Measurements from ENCODE around the gene SYNPR. TPM values are rescaled to one million over a fixed set of nuclear protein-coding genes. Genes with fewer than 3 reads are reported as not detected.

The SYNPR gene
- total and polyA plus RNA-seq, 2 donors from 2014 or later: not detected

DNA sequence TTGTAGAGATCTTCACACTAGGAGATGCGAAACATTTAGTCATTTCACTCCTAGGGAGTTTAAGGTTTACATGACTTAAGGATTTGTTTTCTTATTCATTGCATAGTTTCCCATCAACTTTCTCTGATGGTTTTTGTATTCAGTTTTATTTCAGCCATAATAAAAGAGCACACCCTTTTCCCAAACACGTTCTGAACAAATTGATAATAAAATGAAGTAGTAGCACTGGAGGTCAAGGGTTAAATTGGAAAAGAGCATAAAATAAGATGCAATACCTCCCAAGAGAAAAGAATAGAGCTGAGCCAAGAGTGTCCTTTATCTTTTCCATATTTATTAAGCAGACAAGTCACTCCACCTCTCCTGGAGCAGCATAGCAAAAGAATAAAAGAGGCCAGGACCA is 104.9 kb downstream of the SYNPR start:
- no peaks in the 10 kb centered on the region for H3K4me1 ChIP-seq (ENCODE audit: control insufficient read depth in 2 of 3, insufficient read depth in 2 of 3, low read depth in 1 of 3, low read length in 3 of 3)
- no peak overlapping the region for H3K9ac ChIP-seq (ENCODE audit: low read length in 3 of 3)
- TF ChIP-seq, protein P1, sequence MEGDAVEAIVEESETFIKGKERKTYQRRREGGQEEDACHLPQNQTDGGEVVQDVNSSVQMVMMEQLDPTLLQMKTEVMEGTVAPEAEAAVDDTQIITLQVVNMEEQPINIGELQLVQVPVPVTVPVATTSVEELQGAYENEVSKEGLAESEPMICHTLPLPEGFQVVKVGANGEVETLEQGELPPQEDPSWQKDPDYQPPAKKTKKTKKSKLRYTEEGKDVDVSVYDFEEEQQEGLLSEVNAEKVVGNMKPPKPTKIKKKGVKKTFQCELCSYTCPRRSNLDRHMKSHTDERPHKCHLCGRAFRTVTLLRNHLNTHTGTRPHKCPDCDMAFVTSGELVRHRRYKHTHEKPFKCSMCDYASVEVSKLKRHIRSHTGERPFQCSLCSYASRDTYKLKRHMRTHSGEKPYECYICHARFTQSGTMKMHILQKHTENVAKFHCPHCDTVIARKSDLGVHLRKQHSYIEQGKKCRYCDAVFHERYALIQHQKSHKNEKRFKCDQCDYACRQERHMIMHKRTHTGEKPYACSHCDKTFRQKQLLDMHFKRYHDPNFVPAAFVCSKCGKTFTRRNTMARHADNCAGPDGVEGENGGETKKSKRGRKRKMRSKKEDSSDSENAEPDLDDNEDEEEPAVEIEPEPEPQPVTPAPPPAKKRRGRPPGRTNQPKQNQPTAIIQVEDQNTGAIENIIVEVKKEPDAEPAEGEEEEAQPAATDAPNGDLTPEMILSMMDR (IDR thresholded peaks at IDR 0.05; ENCODE audit: borderline replicate concordance, extremely low read depth, insufficient read depth): no peak
- H3K27ac ChIP-seq (ENCODE audit: low read depth in 2 of 2, low read length in 2 of 2): no peak overlapping the region
- FAIRE-seq: no peak
- DNase-seq: no peak
- H3K36me3 ChIP-seq (ENCODE audit: control insufficient read depth in 2 of 3, insufficient read depth in 3 of 3, low read length in 3 of 3): no peaks in the 10 kb centered on the region
- no peaks in the 10 kb centered on the region for H3K27me3 ChIP-seq (ENCODE audit: control insufficient read depth, insufficient read depth, low read length)
- no peak overlapping the region for H3K4me3 ChIP-seq (ENCODE audit: low read length in 3 of 3)
- no peaks in the 10 kb centered on the region for H3K9me3 ChIP-seq (ENCODE audit: control insufficient read depth in 2 of 3, insufficient read depth in 1 of 3, low read length in 3 of 3)
- intact Hi-C loops (cut with DNase I): no loop called here

DNA sequence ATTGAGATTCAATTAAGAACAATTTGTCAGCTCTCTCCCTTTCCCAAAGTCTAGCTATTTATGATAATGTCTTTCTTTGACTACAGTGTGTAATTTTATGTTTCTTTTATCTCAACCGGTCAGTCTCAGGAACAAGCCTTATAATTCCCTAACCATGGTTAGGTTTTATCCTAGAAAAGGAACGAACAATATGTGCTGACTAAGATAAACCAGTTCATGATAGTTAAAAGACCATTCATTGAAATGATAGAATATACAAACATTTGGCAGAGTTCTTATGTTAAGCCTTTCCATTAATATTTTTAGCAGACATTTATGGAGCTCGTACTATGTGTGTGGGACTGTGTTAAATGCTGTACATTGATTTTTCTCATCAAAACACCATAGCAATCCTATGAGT is 106.3 kb downstream of the SYNPR start:
- Histone ChIP-seq H3K27me3 (ENCODE audit: control insufficient read depth, insufficient read depth, low read length) (no peaks in the 10 kb centered on the region), H3K36me3 (ENCODE audit: control insufficient read depth in 2 of 3, insufficient read depth in 3 of 3, low read length in 3 of 3) (no peaks in the 10 kb centered on the region), H3K9ac (ENCODE audit: low read length in 3 of 3) (no peak overlapping the region), H3K4me3 (ENCODE audit: low read length in 3 of 3) (no peak overlapping the region), H3K4me1 (ENCODE audit: control insufficient read depth in 2 of 3, insufficient read depth in 2 of 3, low read depth in 1 of 3, low read length in 3 of 3) (no peaks in the 10 kb centered on the region), H3K27ac (ENCODE audit: low read depth in 2 of 2, low read length in 2 of 2) (no peak overlapping the region), H3K9me3 (ENCODE audit: control insufficient read depth in 2 of 3, insufficient read depth in 1 of 3, low read length in 3 of 3) (no peaks in the 10 kb centered on the region)
- FAIRE-seq (no peak), DNase-seq (no peak)
- TF ChIP-seq, protein P1 (IDR thresholded peaks at IDR 0.05; ENCODE audit: borderline replicate concordance, extremely low read depth, insufficient read depth): no peak
- intact Hi-C loops (cut with DNase I): no loop called here

DNA sequence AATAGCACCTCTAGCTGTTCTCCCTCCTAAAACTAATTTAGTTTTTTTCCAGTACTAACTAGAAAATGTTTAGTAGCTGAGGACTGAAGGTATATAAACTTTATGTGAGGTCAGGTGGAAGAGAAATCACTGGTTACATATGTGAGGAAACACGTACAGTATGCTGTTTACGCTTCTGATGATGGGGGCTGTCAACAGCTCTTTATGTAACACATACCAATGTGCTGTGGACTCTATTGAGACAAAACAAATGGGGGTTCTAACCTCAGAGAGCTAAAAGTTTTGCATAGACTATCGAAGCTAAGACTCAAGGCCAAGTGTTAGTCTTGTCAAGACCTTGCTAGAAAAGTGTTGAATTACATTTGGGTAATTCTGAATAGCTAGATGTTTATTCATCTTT is 107.5 kb downstream of the SYNPR start:
- Histone ChIP-seq H3K36me3 (ENCODE audit: control insufficient read depth in 2 of 3, insufficient read depth in 3 of 3, low read length in 3 of 3) (no peaks in the 10 kb centered on the region), H3K27ac (ENCODE audit: low read depth in 2 of 2, low read length in 2 of 2) (no peak overlapping the region), H3K4me1 (ENCODE audit: control insufficient read depth in 2 of 3, insufficient read depth in 2 of 3, low read depth in 1 of 3, low read length in 3 of 3) (no peaks in the 10 kb centered on the region), H3K9me3 (ENCODE audit: control insufficient read depth in 2 of 3, insufficient read depth in 1 of 3, low read length in 3 of 3) (no peaks in the 10 kb centered on the region), H3K9ac (ENCODE audit: low read length in 3 of 3) (no peak overlapping the region), H3K4me3 (ENCODE audit: low read length in 3 of 3) (no peak overlapping the region), H3K27me3 (ENCODE audit: control insufficient read depth, insufficient read depth, low read length) (no peaks in the 10 kb centered on the region)
- no peak for FAIRE-seq
- intact Hi-C loops (cut with DNase I): no loop called here
- TF ChIP-seq, protein P1 (IDR thresholded peaks at IDR 0.05; ENCODE audit: borderline replicate concordance, extremely low read depth, insufficient read depth): no peak
- DNase-seq: no peak

DNA sequence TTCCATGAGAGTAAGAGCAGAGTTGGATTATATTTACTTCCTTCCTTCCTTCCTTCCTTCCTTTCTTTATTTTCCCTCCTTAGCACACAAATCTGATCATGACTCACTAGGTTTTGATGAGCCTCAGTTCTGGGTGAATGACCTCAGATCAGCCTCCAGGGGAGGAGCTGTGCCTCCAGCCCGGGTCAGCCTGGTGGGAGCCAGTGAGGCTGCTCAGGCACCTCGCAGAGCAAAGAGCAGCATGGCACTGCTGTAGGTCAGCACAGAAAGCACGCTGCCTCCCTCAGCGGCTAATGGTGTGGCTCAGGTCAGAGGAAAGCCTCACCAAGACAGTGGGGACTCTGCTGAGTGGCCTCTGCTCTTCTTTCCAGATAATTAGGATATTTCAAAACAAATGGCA is 108.5 kb downstream of the SYNPR start:
- DNase-seq: no peak
- no peak overlapping the region for H3K4me3 ChIP-seq (ENCODE audit: low read length in 3 of 3)
- no peaks in the 10 kb centered on the region for H3K27me3 ChIP-seq (ENCODE audit: control insufficient read depth, insufficient read depth, low read length)
- no peaks in the 10 kb centered on the region for H3K9me3 ChIP-seq (ENCODE audit: control insufficient read depth in 2 of 3, insufficient read depth in 1 of 3, low read length in 3 of 3)
- TF ChIP-seq, protein P1 (IDR thresholded peaks at IDR 0.05; ENCODE audit: borderline replicate concordance, extremely low read depth, insufficient read depth): no peak
- no peak overlapping the region for H3K9ac ChIP-seq (ENCODE audit: low read length in 3 of 3)
- H3K4me1 ChIP-seq (ENCODE audit: control insufficient read depth in 2 of 3, insufficient read depth in 2 of 3, low read depth in 1 of 3, low read length in 3 of 3): no peaks in the 10 kb centered on the region
- intact Hi-C loops (cut with DNase I): no loop called here
- no peaks in the 10 kb centered on the region for H3K36me3 ChIP-seq (ENCODE audit: control insufficient read depth in 2 of 3, insufficient read depth in 3 of 3, low read length in 3 of 3)
- H3K27ac ChIP-seq (ENCODE audit: low read depth in 2 of 2, low read length in 2 of 2): no peak overlapping the region
- FAIRE-seq: no peak

Data from kidney (tissue), 14 donors.